ENCODE results near the gene ZDHHC9. TPM values are rescaled to one million over a fixed set of nuclear protein-coding genes. Genes with fewer than 3 reads are reported as not detected.
"Not testable (repeated sequence)": the region's sequence is repeated elsewhere in the genome, so short reads cannot be mapped to it uniquely, and the experiment has no call there.

The ZDHHC9 gene
- total RNA-seq, 1 donor from 2014 or later: 19.2 TPM

- H3K27ac ChIP-seq, H3K4me1 ChIP-seq: not testable (repeated sequence)
These were observed 8.1 kb upstream of the ZDHHC9 start for GRCh38 chrX:129851825-129852224.

DNA sequence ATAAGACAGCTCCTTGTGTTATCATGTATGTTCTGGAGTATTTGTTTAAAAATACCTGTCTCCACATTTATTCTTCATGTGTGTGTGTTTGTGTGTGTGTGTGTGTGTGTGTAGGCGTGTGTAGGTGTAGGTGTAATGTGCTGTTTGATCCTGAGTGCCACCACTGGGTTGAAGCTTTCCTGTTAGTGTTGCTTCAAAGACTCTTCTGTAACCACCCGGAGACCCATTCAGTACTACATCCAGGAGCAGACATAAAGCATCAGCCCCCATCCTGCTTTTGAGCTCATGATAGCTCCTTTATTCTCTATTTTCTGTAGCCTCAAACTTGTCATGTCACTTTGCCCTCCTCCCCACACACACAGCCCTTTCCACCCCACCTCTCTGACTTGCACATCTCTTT is 3.0 kb upstream of the ZDHHC9 start:
- Histone ChIP-seq H3K27me3 (no peaks in the 10 kb centered on the region), H3K4me1 (no peaks in the 10 kb centered on the region), H3K36me3 (no peaks in the 10 kb centered on the region), H3K27ac (no peak overlapping the region), H3K9me3 (no peaks in the 10 kb centered on the region), H3K4me3 (no peak overlapping the region)
- TF ChIP-seq POLR2AphosphoS5 (IDR thresholded peaks at IDR 0.05; ENCODE audit: insufficient read depth in 1 of 2, low read depth in 1 of 2) (no peak), CTCF (IDR thresholded peaks at IDR 0.05) (no peak), POLR2A (IDR thresholded peaks at IDR 0.05) (no peak)
- DNase-seq (ENCODE audit: extremely low spot score in 2 of 2): no peak
- intact Hi-C loops (cut with DNase I): no loop called here

More at GRCh38 chrX:129851825-129852224, 8.1 kb upstream of the ZDHHC9 start:
- DNase-seq (ENCODE audit: extremely low spot score in 2 of 2); H3K9me3 ChIP-seq; intact Hi-C loops (cut with DNase I); H3K4me3 ChIP-seq; H3K36me3 ChIP-seq; H3K27me3 ChIP-seq: not testable (repeated sequence)

DNA sequence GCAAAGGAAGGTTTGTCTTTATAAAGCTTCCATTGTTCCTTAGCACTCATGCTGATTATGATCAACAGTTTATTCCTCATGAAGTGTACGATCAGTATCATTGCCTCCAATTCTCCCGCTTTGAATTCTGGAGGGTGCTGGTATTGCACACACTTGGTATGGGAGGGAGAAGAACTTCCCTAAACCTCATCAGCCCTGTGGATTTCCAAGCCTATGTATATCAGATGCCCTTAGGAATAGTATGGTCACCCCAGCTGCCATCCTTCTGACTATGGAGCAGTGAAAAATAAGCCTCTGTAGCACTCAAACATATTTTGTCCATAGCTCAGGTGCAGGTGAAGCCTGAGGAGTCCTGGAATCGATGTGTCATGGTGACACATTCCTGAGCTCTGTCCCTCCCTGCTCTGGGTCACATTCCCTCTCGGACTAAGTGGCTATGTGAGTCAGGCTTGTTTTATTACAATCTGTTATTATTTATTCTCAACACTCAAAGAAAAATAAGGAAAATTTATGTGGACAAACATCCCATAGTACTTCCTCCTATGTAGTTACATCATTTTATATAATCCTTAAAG is 2.0 kb upstream of the ZDHHC9 start:
- DNase-seq (ENCODE audit: extremely low spot score in 2 of 2): no peak
- Histone ChIP-seq H3K27me3 (no peaks in the 10 kb centered on the region), H3K9me3 (no peaks in the 10 kb centered on the region), H3K4me3 (no peak overlapping the region), H3K36me3 (no peaks in the 10 kb centered on the region), H3K27ac (no peak overlapping the region), H3K4me1 (peaks cover 1% of the 10 kb centered on the region)
- TF ChIP-seq CTCF (IDR thresholded peaks at IDR 0.05): no peak
- TF ChIP-seq POLR2A (IDR thresholded peaks at IDR 0.05): no peak
- no peak for TF ChIP-seq POLR2AphosphoS5 (IDR thresholded peaks at IDR 0.05; ENCODE audit: insufficient read depth in 1 of 2, low read depth in 1 of 2)
- intact Hi-C loops (cut with DNase I): no loop called here

GRCh38 chrX:129843209-129843458 is 552 bp downstream of the ZDHHC9 start:
- DNase-seq (ENCODE audit: extremely low spot score in 2 of 2): no peak
- TF ChIP-seq POLR2A (IDR thresholded peaks at IDR 0.05) (no peak), POLR2AphosphoS5 (IDR thresholded peaks at IDR 0.05; ENCODE audit: insufficient read depth in 1 of 2, low read depth in 1 of 2) (no peak), CTCF (IDR thresholded peaks at IDR 0.05) (no peak)
- peak overlapping the region; percentile 42 to 65 for H3K4me3 ChIP-seq
- H3K36me3 ChIP-seq: no peaks in the 10 kb centered on the region
- H3K27ac ChIP-seq: peak overlapping the region; percentile 79
- H3K4me1 ChIP-seq: peaks cover 8% of the 10 kb centered on the region
- intact Hi-C loops (cut with DNase I): no loop called here
- H3K27me3 ChIP-seq: no peaks in the 10 kb centered on the region
- H3K9me3 ChIP-seq: no peaks in the 10 kb centered on the region

GRCh38 chrX:129842510-129843208 is 1.0 kb downstream of the ZDHHC9 start:
- no peak for DNase-seq (ENCODE audit: extremely low spot score in 2 of 2)
- no peaks in the 10 kb centered on the region for H3K9me3 ChIP-seq

More at GRCh38 chrX:129842510-129843208, 1.0 kb downstream of the ZDHHC9 start:
- Histone ChIP-seq H3K4me1 (peaks cover 8% of the 10 kb centered on the region), H3K27ac (peak overlapping the region; percentile 79), H3K27me3 (no peaks in the 10 kb centered on the region), H3K36me3 (no peaks in the 10 kb centered on the region), H3K4me3 (peak overlapping the region; percentile 42 to 65)
- TF ChIP-seq POLR2A (IDR thresholded peaks at IDR 0.05) (no peak), CTCF (IDR thresholded peaks at IDR 0.05) (no peak), POLR2AphosphoS5 (IDR thresholded peaks at IDR 0.05; ENCODE audit: insufficient read depth in 1 of 2, low read depth in 1 of 2) (no peak)
- intact Hi-C loops (cut with DNase I): no loop called here

Data from vagina (tissue), 2 donors.